GM23338 (cell line): Measurements from ENCODE around the gene MAP3K8. TPM values are rescaled to one million over a fixed set of nuclear protein-coding genes. Genes with fewer than 3 reads are reported as not detected.

Experiments used
- ATAC-seq: fragments of 200-7000 bp; cut with Tn5 transposase; 3 replicates; pipeline ENCODE4 v1.9.1; 2020
- DNase-seq: peaks from one replicate; pipeline ENCODE4 v3.0.0-alpha.2; 2015; ENCODE audit warnings: low spot score
- H2AFZ ChIP-seq: fragments of 200-600 bp; sonication (generic); 2 replicates; pipeline ENCODE4 v1.8.0; 2016; ENCODE audit warnings: antibody characterized with exemption, mild to moderate bottlenecking, moderate library complexity
- H3F3A ChIP-seq: fragments of 200-600 bp; sonication (generic); replicated peaks from 2 replicates; pipeline ENCODE4 v1.8.0; 2017; ENCODE audit warnings: antibody characterized with exemption, mixed run types, low read depth
- H3K27ac ChIP-seq: fragments of 200-600 bp; sonication (generic); 2 replicates; pipeline ENCODE4 v1.6.1; 2016; ENCODE audit warnings: low read depth
- H3K27me3 ChIP-seq: fragments of 200-600 bp; sonication (generic); 2 replicates; pipeline ENCODE4 v1.8.0; 2016; ENCODE audit warnings: mild to moderate bottlenecking, mixed run types, moderate library complexity; ENCODE audit not compliant: insufficient read depth
- H3K36me3 ChIP-seq: fragments of 200-600 bp; sonication (generic); 2 replicates; pipeline ENCODE4 v1.8.0; 2016; ENCODE audit warnings: mild to moderate bottlenecking; ENCODE audit not compliant: insufficient read depth
- H3K4me1 ChIP-seq: fragments of 200-600 bp; sonication (generic); 2 replicates; pipeline ENCODE4 v1.8.0; 2016; ENCODE audit warnings: mild to moderate bottlenecking, moderate library complexity; ENCODE audit not compliant: insufficient read depth
- H3K4me2 ChIP-seq: fragments of 200-600 bp; sonication (generic); 2 replicates; pipeline ENCODE4 v1.7.1; 2017; ENCODE audit warnings: mixed run types
- H3K4me3 ChIP-seq: fragments of 200-600 bp; sonication (generic); 2 replicates; pipeline ENCODE4 v1.6.1; 2016; ENCODE audit warnings: mixed run types
- H3K79me2 ChIP-seq: fragments of 200-600 bp; sonication (generic); replicated peaks from 2 replicates; pipeline ENCODE4 v1.8.0; 2017; ENCODE audit warnings: mild to moderate bottlenecking; ENCODE audit not compliant: insufficient read depth
- H3K9me2 ChIP-seq: fragments of 200-600 bp; sonication (generic); 2 replicates; pipeline ENCODE4 v1.8.0; 2017; ENCODE audit not compliant: insufficient read depth
- H4K20me1 ChIP-seq: fragments of 200-600 bp; sonication (generic); replicated peaks from 2 replicates; pipeline ENCODE4 v1.8.0; 2017; ENCODE audit warnings: mild to moderate bottlenecking; ENCODE audit not compliant: insufficient read depth
- H3K27ac Mint-ChIP-seq: 2 replicates; pipeline ENCODE4 v1.8.0; 2020; ENCODE audit warnings: inconsistent platforms, mild to moderate bottlenecking, moderate library complexity, mixed read lengths
- H3K27me3 Mint-ChIP-seq: 3 replicates; pipeline ENCODE4 v1.8.0; 2022; ENCODE audit warnings: low read depth, mild to moderate bottlenecking, moderate library complexity, mixed read lengths, inconsistent platforms; ENCODE audit not compliant: insufficient read depth, poor library complexity
- H3K36me3 Mint-ChIP-seq: 3 replicates; pipeline ENCODE4 v1.8.0; 2021; ENCODE audit warnings: low read depth, mild to moderate bottlenecking, inconsistent platforms, moderate library complexity, mixed read lengths
- H3K4me1 Mint-ChIP-seq: 3 replicates; pipeline ENCODE4 v1.8.0; 2020; ENCODE audit warnings: mild to moderate bottlenecking, inconsistent platforms, mixed read lengths
- H3K4me3 Mint-ChIP-seq: 3 replicates; pipeline ENCODE4 v1.8.0; 2021; ENCODE audit warnings: moderate library complexity, mild to moderate bottlenecking, inconsistent platforms, mixed read lengths
- H3K9me3 Mint-ChIP-seq: 3 replicates; pipeline ENCODE4 v1.8.0; 2020; ENCODE audit warnings: moderate library complexity, mild to moderate bottlenecking, inconsistent platforms, mixed read lengths
- CREB1 ChIP-seq: fragments of 250-450 bp; sonication (Bioruptor Pico); IDR thresholded peaks from 2 replicates; pipeline ENCODE4 v1.5.0; 2020; ENCODE audit warnings: low read depth, mild to moderate bottlenecking, moderate library complexity
- NANOG ChIP-seq: IDR thresholded peaks from 2 replicates; pipeline ENCODE4 v1.6.1; 2016; ENCODE audit warnings: antibody characterized with exemption, borderline replicate concordance
- polyA plus RNA-seq: library from polyadenylated mRNA; unstranded; fragments of >200 nt; fragmentation: Nextera tagmentation; extraction: Ambion mirVana; gene quantifications from 2 replicates; pipeline ENCODE4 v1.2.1, GENCODE V29; 2016
- total RNA-seq: library from RNA; depleted of rRNA; stranded (reverse); fragments of >200 nt; shearing (Covaris generic); gene quantifications from 2 replicates; pipeline ENCODE4 v1.2.3, GENCODE V29; 2014
- TF ChIP-seq, protein P1 (sequence below), 2 experiments: fragments of 200-600 bp in 1 of 2; sonication (generic) in 1 of 2; conservative IDR thresholded peaks; 2 replicates each; pipeline versions ENCODE4 v1.5.1 to v1.6.1; 2016 to 2017; ENCODE audit warnings: antibody characterized with exemption in 2 of 2, low read depth in 2 of 2, mild to moderate bottlenecking in 2 of 2, moderate library complexity in 1 of 2
- TF ChIP-seq, protein P2 (sequence below): IDR thresholded peaks from 2 replicates; pipeline ENCODE4 v1.6.1; 2016; ENCODE audit warnings: antibody characterized with exemption
- TF ChIP-seq, protein P3 (sequence below): fragments of 250-450 bp; sonication (Bioruptor Pico); IDR thresholded peaks from 2 replicates; pipeline ENCODE4 v1.5.0; 2020; ENCODE audit warnings: mild to moderate bottlenecking, moderate library complexity

Gene MAP3K8
- total and polyA plus RNA-seq, 2 experiments from 2014 or later, result 3.5 to 5.0 TPM

DNA sequence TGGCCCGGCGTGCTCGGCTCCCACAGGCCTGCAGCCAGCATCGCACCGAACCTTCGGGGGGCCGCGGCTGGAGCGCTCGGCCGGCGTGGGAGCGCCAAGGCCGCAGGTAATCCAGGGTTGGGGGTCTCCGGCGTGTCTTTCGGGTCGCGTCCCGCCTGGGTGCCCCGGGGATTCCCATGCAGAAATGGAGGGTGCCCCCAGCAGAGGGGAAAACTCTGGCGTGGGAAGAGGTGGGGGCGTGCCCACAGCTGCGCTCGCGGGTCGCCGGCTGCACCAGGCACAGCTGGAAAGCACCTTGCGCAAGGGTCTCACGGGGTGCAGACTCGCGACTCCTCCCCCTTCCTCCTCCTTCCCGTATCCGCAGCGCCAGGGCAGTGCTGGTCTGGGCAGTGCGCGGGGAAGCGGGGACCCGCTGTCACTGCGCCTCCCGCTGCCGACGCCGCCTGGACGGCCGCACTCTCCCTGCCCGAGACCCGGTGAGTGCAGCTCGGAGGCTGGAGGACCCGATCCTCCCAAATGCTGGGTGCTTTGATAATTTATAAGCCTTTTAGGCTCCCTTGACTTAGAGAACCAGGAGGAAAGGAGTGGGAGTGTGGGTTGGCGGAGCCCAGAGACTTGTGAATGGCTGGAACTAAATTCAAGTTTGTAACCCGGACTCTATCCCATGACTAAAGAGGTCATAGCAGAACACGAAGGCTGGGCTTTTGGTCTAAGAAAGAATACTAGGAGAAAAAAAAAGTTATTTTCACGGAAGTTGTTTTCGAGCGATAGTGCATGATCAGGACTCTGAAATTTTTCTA, 489 bp downstream of the MAP3K8 start:
- H3K36me3 ChIP-seq, result peaks cover 4% of the 10 kb centered on the region; the same call in 1 of the 2 replicates
- Mint-ChIP-seq H3K27me3 (peaks cover 24% of the 10 kb centered on the region), H3K9me3 (no peaks in the 10 kb centered on the region), H3K4me3 (peak overlapping the region; percentile 83), H3K4me1 (peaks cover 43% of the 10 kb centered on the region), H3K27ac (no peak overlapping the region), H3K36me3 (peaks cover 7% of the 10 kb centered on the region; the same call in 1 of the 3 replicates)
- peak overlapping the region; percentile 79; the same call in 1 of the 2 replicates for H2AFZ ChIP-seq
- H4K20me1 ChIP-seq, result no peaks in the 10 kb centered on the region
- 0 out of 2 replicates have a peak overlapping the region, but pooled peaks have one; percentile 80 for H3K27ac ChIP-seq
- H3K4me2 ChIP-seq, result peak overlapping the region; percentile 91
- H3K9me2 ChIP-seq, result no peaks in the 10 kb centered on the region
- peaks cover 52% of the 10 kb centered on the region for H3K4me1 ChIP-seq
- TF ChIP-seq, protein P1, sequence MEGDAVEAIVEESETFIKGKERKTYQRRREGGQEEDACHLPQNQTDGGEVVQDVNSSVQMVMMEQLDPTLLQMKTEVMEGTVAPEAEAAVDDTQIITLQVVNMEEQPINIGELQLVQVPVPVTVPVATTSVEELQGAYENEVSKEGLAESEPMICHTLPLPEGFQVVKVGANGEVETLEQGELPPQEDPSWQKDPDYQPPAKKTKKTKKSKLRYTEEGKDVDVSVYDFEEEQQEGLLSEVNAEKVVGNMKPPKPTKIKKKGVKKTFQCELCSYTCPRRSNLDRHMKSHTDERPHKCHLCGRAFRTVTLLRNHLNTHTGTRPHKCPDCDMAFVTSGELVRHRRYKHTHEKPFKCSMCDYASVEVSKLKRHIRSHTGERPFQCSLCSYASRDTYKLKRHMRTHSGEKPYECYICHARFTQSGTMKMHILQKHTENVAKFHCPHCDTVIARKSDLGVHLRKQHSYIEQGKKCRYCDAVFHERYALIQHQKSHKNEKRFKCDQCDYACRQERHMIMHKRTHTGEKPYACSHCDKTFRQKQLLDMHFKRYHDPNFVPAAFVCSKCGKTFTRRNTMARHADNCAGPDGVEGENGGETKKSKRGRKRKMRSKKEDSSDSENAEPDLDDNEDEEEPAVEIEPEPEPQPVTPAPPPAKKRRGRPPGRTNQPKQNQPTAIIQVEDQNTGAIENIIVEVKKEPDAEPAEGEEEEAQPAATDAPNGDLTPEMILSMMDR (conservative IDR thresholded peaks at IDR 0.05; ENCODE audit: low read depth in 2 of 2), result no peak
- TF ChIP-seq NANOG (no peak), CREB1 (CRISPR knock-in tag) (no peak)
- TF ChIP-seq, protein P2, sequence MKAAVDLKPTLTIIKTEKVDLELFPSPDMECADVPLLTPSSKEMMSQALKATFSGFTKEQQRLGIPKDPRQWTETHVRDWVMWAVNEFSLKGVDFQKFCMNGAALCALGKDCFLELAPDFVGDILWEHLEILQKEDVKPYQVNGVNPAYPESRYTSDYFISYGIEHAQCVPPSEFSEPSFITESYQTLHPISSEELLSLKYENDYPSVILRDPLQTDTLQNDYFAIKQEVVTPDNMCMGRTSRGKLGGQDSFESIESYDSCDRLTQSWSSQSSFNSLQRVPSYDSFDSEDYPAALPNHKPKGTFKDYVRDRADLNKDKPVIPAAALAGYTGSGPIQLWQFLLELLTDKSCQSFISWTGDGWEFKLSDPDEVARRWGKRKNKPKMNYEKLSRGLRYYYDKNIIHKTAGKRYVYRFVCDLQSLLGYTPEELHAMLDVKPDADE, result no peak
- TF ChIP-seq, protein P3, sequence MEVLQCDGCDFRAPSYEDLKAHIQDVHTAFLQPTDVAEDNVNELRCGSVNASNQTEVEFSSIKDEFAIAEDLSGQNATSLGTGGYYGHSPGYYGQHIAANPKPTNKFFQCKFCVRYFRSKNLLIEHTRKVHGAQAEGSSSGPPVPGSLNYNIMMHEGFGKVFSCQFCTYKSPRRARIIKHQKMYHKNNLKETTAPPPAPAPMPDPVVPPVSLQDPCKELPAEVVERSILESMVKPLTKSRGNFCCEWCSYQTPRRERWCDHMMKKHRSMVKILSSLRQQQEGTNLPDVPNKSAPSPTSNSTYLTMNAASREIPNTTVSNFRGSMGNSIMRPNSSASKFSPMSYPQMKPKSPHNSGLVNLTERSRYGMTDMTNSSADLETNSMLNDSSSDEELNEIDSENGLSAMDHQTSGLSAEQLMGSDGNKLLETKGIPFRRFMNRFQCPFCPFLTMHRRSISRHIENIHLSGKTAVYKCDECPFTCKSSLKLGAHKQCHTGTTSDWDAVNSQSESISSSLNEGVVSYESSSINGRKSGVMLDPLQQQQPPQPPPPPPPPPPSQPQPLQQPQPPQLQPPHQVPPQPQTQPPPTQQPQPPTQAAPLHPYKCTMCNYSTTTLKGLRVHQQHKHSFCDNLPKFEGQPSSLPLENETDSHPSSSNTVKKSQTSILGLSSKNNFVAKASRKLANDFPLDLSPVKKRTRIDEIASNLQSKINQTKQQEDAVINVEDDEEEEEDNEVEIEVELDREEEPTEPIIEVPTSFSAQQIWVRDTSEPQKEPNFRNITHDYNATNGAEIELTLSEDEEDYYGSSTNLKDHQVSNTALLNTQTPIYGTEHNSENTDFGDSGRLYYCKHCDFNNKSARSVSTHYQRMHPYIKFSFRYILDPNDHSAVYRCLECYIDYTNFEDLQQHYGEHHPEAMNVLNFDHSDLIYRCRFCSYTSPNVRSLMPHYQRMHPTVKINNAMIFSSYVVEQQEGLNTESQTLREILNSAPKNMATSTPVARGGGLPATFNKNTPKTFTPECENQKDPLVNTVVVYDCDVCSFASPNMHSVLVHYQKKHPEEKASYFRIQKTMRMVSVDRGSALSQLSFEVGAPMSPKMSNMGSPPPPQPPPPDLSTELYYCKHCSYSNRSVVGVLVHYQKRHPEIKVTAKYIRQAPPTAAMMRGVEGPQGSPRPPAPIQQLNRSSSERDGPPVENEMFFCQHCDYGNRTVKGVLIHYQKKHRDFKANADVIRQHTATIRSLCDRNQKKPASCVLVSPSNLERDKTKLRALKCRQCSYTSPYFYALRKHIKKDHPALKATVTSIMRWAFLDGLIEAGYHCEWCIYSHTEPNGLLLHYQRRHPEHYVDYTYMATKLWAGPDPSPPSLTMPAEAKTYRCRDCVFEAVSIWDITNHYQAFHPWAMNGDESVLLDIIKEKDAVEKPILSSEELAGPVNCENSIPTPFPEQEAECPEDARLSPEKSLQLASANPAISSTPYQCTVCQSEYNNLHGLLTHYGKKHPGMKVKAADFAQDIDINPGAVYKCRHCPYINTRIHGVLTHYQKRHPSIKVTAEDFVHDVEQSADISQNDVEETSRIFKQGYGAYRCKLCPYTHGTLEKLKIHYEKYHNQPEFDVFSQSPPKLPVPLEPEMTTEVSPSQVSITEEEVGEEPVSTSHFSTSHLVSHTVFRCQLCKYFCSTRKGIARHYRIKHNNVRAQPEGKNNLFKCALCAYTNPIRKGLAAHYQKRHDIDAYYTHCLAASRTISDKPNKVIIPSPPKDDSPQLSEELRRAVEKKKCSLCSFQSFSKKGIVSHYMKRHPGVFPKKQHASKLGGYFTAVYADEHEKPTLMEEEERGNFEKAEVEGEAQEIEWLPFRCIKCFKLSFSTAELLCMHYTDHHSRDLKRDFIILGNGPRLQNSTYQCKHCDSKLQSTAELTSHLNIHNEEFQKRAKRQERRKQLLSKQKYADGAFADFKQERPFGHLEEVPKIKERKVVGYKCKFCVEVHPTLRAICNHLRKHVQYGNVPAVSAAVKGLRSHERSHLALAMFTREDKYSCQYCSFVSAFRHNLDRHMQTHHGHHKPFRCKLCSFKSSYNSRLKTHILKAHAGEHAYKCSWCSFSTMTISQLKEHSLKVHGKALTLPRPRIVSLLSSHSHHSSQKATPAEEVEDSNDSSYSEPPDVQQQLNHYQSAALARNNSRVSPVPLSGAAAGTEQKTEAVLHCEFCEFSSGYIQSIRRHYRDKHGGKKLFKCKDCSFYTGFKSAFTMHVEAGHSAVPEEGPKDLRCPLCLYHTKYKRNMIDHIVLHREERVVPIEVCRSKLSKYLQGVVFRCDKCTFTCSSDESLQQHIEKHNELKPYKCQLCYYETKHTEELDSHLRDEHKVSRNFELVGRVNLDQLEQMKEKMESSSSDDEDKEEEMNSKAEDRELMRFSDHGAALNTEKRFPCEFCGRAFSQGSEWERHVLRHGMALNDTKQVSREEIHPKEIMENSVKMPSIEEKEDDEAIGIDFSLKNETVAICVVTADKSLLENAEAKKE (CRISPR knock-in tag), result no peak
- ATAC-seq (peak; percentile 63), DNase-seq (peak; percentile 79)
- no peaks in the 10 kb centered on the region; the same call in 1 of the 2 replicates for H3F3A ChIP-seq
- peaks cover 42% of the 10 kb centered on the region for H3K27me3 ChIP-seq
- H3K79me2 ChIP-seq, result peaks cover 10% of the 10 kb centered on the region; the same call in 1 of the 2 replicates
- H3K4me3 ChIP-seq, result peak overlapping the region; percentile 79
